Measurements from ENCODE around the gene CHERP.

- TF ChIP-seq, protein P1, sequence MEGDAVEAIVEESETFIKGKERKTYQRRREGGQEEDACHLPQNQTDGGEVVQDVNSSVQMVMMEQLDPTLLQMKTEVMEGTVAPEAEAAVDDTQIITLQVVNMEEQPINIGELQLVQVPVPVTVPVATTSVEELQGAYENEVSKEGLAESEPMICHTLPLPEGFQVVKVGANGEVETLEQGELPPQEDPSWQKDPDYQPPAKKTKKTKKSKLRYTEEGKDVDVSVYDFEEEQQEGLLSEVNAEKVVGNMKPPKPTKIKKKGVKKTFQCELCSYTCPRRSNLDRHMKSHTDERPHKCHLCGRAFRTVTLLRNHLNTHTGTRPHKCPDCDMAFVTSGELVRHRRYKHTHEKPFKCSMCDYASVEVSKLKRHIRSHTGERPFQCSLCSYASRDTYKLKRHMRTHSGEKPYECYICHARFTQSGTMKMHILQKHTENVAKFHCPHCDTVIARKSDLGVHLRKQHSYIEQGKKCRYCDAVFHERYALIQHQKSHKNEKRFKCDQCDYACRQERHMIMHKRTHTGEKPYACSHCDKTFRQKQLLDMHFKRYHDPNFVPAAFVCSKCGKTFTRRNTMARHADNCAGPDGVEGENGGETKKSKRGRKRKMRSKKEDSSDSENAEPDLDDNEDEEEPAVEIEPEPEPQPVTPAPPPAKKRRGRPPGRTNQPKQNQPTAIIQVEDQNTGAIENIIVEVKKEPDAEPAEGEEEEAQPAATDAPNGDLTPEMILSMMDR (IDR thresholded peaks at IDR 0.05), result no peak
- TF ChIP-seq POLR2AphosphoS5 (IDR thresholded peaks at IDR 0.05; ENCODE audit: insufficient read depth in 1 of 2, low read depth in 1 of 2) (no peak), POLR2A (IDR thresholded peaks at IDR 0.05) (no peak)
Observed at GRCh38 chr19:16571283-16571682, 29.0 kb upstream of the CHERP start.
